CD4-positive, alpha-beta T cell treated with Interferon gamma for 1 hour (primary cell): ENCODE data around the gene CADPS2.
"Not testable (repeated sequence)": the region's sequence is repeated elsewhere in the genome, so short reads cannot be mapped to it uniquely, and the experiment has no call there.

Experiments
- DNase-seq: peaks from one replicate; pipeline ENCODE4 v3.0.0-alpha.2; 2020

The CADPS2 gene

GRCh38 chr7:122304996-122305421 lies 581.3 kb downstream of the CADPS2 start:
- no peak for DNase-seq

GRCh38 chr7:122304319-122304975 lies 581.8 kb downstream of the CADPS2 start, which contains the start of gene FEZF1:
TSS of gene FEZF1 (minus strand) at chr7:122304750. CDS start at chr7:122304437, 313 bp downstream.
- no peak for DNase-seq

DNA sequence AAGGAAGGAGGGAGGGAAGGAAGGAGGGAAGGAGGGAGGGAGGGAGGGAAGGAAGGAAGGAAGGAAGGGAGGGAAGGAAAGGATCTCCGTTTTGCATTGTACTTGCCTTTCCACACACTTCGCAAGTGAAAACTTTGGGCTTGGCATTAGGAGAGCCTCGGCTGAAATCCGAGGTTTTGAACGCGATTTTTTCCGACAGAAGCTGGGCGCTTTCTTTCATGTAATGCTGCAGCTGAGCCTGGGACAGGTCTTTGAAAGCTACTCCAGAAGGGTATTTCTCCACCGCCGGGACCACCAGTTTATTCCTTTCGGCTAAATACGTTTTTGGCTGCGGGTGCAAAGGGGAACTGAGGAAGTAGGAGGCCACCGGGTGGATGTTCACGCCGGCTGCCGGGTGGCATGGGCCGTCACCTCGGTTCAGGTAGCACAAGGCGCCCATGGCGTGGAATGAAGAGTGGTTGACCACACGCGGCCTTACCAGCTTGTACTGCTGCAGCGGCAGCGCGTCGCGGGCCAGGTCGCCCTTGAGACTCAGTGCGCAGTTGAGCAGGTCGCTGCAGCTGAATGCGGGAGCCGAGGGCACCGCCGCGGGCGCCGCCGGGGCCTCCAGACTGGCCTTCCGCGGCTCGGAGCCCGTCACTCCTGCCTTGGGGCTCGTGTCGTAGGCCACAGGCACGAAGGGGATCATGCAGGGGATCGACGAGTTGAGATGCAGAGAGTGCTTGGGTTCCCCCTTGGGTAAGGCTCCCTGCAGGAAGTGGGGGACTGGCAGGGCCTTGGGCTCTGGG lies 582.5 kb downstream of the CADPS2 start:
- no peak for DNase-seq

DNA sequence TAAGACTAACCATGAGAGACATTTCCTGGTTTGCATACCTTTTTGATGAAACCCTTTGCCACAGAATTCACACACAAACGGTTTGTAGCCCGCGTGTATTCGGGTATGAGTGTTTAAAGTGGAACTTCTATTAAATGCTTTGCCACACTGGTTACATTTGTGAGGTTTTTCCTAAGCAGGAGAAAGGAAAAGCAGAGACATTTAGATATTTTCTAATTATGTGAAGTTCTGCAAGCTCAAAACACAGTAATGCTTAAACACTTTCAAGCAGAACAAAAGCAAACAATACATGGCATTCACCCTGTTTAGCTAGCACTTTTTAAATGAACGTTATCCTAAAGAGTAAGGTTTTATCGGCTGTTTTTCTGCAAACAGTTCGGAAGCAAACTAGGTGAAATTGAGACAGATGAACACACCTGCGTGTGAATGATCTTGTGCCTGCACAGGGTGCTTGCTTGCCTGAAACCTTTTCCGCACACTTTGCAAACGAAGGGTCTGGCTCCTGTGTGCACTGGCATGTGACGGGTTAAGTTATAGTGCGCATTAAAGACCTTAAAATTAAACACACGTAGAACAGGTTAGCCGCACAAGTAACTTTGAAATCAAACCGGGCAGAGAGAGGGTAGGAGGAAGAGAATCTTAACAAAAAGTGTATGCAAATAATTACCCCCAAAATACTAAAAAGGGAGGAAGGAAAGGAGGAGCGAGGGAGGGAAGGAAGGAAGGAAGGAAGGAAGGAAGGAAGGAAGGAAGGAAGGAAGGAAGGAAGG lies 583.3 kb downstream of the CADPS2 start:
- no peak for DNase-seq

DNA sequence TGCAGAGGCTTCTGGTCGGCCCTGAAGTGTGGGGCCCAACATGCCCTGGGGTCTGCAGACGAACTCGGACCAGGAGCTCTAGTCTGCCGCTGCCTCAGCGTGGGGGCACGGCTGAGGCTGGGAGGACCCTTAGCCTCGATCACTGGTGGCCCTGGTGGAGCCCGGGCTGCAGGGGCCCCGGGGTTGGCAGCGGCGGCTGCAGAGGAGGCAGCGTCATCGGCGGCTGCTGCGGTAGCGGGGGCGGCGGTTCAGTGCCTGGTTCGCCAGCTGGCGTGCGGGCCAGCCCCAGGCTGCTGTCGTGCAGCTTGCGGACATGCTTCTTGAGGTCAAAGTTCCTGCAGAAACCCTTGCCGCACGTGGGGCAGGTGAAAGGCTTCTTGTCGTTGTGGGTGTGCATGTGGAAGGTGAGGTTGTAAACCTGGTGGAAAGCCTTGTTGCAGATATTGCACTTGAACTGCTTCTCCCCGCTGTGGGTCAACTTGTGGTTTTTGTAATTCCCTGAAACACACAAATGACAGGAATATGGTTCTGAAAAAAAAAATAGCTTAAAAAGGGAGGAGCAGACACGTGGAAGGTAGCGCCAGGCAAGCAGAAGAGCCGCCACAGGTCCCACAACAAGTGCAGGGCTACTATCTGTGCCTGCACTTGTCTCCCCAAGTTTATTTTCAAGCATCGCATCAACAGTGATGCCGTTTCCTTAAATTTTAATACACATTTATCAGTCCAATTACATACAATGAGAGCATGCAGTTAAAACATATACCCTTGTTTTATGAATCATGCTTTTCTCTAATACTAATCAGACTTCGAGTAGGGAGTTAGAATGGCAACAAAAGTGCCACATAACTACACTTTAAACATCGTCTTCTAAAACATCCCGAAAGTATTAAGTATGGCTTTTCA lies 584.2 kb downstream of the CADPS2 start:
- DNase-seq = no peak

DNA sequence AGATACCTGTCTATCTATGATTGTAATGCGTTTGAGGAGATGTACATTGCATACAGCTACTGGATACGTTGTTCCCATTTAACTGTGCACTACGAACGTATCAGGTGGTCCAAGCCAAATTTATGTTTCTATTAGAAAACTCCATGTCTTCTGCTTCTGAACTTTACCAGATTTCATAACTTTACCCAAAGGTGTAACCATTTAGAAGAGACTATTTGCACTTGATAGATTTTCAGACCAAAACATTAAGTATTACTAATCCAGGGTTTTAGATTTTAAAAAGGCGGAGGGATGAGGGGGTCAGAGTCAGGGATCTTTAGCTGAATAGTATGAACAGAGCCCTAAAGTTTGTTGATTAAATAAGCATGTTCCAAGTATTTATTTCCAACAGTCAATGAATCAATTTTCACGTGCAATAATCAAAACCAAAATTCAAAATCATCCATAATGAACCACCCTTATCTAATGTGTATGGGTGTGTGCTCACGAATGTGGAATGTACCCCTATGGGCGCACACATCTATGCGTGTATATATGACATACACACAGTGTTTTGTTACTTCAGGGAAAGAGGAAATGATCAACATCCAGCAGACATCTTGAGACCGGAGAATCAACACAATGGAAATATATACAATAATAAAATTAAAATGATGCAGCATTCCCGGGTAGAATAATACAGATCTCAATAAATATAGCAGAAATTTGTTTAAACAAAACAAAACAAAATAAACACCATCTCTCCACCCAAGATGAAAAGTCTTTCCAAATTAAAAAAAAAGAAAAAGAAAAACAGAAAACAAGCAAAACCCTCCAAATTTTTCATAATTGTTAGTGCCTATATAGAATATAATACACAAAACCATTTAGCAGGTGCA lies 585.1 kb downstream of the CADPS2 start:
- DNase-seq = no peak

DNA sequence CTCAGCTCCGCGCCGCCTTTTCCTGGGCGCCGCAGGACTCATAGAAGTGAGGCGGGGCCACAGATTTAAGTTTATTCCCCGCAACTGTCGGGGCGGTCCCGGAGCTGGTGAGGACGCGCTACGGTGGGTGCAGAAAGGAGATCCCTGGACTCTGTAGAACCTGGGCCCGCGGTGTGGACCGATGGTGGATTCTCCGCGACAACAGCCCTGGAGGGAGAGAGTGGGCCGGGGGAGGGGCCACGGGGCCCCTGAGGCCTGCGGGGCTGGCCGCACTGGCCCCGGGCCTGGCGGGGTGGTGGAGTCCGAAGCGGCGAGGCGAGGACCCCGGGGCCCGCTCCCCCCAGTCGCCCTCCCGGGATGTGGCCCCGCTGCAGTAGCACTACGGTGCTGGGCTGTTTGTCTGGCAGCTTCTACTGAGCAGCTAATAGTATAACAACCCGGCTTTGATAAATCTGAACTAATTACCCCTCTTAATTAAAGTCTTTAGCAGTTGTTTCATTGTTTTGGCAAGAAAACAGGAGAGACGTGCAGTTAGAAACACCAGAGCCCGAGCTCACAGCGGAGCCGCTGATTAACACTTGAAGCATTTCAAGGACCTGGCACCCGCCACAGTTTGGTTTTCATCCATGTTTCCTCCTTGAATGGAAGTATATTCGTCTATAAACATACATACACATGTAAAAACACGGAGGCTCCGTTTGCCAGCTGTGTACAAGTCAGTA lies 585.9 kb downstream of the CADPS2 start:
- no peak for DNase-seq

GRCh38 chr7:122299624-122300210 lies 586.5 kb downstream of the CADPS2 start:
- DNase-seq = no peak

- DNase-seq = no peak
Measured at GRCh38 chr7:122298618-122299017, 587.6 kb downstream of the CADPS2 start.

DNA sequence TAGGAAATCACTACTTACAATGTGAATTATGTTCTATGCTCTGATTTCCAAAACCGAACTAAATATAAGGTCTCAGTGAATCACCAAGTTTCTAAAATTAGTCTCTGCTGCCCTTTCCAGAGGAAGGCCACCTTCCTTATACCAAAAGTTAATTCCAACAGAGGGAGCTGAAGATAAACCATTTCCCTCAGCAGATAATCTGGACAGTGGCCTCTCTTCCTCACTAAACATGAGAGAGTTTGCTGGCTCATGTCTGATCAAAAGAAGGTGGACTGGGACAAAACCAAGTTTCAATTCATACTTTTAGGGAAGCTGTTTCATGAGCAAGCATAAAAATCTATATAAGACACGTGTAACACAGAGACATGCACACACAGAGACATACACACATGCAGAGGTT lies 588.1 kb downstream of the CADPS2 start:
- DNase-seq = no peak

- no peak for DNase-seq
Measured at GRCh38 chr7:122291189-122291588, 595.1 kb downstream of the CADPS2 start.

GRCh38 chr7:122290476-122290875 lies 595.8 kb downstream of the CADPS2 start:
- DNase-seq = no peak

- DNase-seq = no peak
Measured at GRCh38 chr7:122289426-122289825, 596.8 kb downstream of the CADPS2 start.

GRCh38 chr7:122284608-122285007 lies 601.7 kb downstream of the CADPS2 start:
- not testable (repeated sequence) for DNase-seq

- no peak for DNase-seq
Measured at GRCh38 chr7:122273117-122273516, 613.1 kb downstream of the CADPS2 start.

- DNase-seq = no peak
Measured at GRCh38 chr7:122269241-122269640, 617.0 kb downstream of the CADPS2 start.
